NK-92 (cell line): ENCODE data around the gene CCDC34.

Experiments used
- DNase-seq: peaks from one replicate; lab custom pipeline; 2025; ENCODE audit not compliant: unreplicated experiment; lab: John Stamatoyannopoulos, UW

CCDC34 gene

DNA sequence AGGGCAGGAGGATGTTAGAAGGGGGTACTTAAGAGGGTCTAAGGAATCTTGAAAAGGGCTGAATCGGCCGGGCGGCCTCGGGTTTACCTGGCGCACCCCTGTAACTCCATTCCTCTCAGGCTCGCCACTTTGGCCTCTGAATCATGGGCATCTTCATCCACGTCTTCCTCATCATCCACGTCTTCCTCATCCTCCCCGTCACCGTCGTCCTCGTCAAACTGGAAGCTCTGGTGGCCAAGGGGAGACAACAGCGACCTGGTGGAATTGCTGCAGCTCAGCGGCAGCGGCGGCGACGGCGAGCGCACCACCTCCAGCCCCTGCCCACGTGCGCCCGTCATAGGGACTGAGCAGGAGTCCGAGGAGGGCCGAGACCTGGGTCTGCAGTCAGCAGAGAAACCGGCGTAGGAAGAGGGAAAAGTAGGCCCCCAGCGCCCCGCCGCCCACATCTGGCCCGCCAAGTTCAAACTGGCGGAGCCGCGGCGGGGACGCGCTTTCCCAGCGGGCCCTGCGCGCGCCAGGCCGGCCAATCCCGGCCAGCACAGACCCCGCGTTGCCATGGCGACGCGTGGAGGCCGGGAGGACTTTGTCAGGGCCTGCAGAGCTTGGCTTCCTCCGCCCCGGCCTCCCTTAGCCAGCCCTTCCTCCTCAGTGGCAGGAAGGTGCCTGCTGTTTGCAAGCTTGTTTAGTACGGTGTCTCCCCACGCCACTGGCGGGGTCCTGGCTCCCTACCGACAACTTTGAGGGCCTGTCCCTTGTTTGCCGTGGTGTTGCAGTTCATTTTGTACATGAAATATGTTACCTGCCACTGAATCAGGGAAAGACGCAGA, at the start of gene CCDC34:
CCDC34 (minus strand) TSS at position 467 of the 827 bp plus-strand sequence; CDS start at position 446, 21 bp downstream.
- DNase-seq, result no peak

- DNase-seq, result no peak
Observed at GRCh38 chr11:27412192-27412691, 49.2 kb upstream of the CCDC34 start.

DNA sequence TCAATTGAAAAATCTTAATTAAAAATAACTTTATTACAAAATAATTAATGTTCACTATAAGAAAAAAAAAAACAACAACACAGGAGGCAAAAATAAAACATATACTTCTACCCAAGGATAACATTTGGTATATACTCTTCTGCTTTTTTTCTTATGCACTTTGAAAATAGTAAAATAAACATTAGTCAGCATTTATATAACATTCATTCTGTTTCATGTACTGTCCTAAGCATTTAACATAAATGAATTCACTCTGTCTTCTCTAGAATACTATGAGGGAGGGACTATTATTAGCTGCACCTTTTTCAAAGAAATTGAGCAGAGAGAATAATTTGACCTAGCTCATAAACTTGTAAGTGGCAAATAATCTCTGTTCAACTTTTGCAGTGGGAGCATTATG, 48.3 kb upstream of the CCDC34 start:
- no peak for DNase-seq

DNA sequence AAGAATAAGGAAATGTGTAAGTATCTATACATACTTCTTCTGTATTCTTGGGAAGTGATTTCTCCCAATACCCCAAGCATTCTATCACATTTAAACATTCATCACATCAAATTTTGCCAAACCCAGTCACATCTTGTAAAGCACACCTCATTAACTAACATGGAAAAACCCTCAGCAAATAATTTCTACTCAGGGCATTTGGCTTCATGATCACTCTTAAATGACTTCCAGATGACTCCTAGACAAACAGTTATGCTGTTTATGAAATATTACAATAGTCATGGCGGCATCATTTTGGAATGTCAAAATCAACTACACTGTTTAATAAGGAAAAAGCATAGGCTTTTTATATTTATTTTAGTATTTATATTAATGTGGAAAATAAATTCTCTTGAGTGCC, 47.3 kb upstream of the CCDC34 start:
- no peak for DNase-seq

GRCh38 chr11:27409742-27410141, 46.7 kb upstream of the CCDC34 start:
- no peak for DNase-seq

DNA sequence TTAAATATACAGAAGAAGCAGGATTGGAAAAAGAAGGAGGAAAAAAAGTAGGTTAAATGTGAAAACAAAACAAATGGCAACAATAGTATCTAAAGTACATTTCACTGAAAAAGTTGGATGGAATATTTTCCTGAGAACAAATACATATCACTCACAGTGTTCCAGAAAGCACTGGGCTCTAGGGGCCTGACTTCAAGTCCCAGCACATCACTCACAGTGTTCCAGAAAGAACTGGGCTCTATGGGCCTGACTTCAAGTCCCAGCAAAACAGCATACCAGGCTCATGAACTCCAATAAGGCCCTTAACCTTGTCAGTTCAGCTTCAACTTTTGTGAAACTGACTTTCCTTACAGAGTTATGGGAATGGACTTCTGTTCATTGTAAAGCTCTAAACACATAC, 46.0 kb upstream of the CCDC34 start:
- DNase-seq, result no peak

DNA sequence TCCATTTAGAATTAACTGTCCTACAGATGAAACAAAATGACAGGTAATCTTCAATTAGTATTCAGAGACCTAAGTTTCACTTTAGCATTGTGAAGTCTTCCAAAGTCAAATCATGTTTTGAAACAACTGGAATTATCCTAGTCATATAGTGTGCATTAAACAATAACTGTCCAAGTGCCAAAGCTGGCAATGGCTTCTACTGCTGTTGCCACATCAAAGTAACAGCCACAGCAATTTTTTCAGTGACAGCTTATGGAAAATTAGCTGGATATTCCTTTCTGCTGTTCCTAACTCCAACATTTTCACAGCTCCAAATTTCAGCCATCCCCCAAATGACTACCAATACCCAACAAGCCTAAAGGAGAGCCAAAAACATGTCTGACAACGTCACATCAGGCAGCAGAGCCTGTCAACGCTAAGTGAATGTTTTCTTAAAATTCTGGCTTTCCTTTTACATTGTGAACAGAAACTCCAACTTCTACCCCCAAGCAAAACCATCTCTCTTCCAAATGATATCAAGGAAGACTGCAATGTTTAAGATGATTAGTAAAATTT, 45.3 kb upstream of the CCDC34 start:
- DNase-seq, result no peak

DNA sequence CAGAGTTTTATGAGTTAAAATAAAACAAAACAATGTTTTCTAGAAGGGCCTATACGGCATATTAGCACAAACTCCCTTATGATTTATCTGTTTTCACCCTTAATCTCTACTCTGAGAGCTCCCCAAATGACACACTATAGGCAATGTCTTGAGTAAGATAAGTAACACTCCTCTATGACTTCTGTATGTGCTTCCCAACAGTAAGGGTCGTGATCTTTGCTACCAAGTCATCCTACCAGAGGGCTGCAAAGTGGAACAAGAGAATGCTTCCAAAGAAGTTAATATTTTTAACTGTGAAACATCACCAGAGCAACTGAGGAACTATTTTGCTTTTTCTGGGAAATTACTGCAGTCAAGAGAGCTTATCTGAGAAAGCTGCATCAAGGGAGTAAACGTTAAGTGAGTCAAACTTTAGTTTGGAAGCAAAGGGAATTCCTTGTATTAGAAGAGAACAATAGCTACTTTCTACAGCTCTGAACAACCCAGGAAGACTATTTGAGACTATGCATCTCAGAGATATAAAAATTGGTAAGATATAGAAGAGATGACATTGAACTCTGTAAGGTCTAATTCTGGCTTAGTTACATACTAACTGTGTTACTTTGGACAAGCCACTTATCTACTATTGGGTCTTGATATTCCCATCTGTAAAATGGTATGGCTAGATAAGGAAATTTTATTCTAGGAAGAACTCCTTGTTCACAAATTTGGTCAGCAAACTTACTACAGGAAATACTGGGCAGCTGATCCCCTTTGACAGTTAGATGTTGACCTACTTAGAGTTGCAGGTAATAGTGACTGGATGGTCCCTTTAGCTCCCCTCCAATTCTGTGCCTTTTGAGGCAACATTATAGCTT, 43.7 kb upstream of the CCDC34 start:
- DNase-seq, result no peak

- DNase-seq, result no peak
Observed at GRCh38 chr11:27405134-27405533, 42.1 kb upstream of the CCDC34 start.

DNA sequence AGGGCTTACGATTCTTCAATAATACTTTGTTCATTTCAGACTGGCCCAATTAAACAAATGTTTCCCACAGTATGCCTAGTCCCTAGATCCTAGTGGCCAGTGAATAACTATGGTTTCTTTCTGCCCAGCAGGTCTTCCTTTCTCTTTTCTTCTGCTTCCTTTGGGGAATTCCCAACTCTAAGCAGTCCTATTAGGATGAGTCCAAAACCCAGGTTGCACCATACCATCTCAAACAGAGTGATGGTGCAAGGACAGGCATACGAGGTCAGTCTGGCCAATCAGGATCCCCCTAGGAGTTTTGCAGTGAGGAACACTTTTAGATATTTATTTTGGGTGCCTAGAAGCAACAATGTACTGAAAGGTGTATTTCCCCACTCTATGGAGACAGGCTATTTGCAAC, 41.4 kb upstream of the CCDC34 start:
- no peak for DNase-seq

- no peak for DNase-seq
Observed at GRCh38 chr11:27403195-27403594, 40.2 kb upstream of the CCDC34 start.

DNA sequence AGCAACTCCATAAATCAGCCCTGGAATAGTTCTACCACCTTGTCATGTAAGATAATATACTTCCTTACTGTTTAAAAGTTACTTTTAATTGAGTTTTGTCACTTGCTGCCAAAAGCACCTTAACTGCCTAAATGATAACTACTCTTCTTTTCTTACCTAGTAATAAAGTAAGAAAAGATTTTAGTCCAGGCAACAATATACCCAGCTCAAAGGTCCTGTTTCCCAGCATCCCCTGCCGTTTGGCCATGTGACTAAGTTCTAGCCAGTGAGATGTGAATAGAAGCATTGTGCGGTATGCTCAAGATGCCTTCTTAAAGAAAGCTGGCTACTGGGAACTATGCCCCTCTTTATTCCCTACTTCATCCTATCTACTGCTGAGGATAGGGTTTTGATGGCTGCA, 39.4 kb upstream of the CCDC34 start:
- no peak for DNase-seq

DNA sequence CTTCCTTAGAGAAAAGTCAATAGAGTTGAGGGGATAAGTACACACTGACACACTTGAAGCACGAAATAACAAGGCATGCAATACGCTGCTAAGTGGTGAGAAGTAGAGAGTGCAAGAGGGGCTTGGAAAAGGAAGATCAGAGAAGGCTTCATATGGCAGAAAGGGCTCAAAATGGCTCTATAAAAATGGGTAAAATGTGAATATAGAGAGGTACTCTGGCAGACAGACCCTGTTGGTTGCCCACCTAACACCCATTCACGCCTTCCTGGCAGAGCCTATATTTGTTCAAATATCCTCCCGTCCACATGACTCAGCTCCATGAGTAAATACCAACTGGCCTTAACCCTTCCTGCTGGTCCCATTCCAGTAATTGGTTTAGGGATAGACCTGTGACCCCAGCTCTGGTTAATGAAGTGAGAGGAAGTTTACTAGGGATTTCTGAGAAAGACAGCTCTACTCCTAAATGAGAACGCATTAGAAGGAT, 38.9 kb upstream of the CCDC34 start:
- DNase-seq, result no peak

DNA sequence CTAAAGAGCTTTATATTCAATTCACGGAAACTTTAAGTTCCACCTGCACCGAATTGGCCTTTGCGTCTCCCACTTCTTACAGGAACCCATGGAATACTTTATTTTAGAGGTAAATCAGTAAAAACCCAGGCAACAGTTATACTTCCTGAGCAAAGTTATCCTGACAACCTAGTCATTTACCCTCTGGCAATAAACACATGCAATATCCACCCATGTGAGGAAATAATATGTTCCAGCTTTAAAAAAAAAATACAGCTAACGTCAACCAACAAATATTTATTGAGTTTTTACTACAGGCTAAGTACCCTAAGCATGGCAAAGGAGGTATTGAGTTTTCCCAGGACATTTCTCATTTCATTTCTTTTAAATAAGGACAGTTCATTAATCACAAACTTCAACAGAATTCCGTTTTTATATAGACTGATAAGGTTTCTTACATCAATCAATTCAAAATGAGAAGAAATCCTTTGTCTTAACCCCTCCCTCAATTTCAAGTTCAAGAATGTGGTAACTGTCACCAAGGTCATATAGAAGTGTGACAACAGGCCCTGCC, 38.3 kb upstream of the CCDC34 start:
- no peak for DNase-seq

GRCh38 chr11:27398400-27398770, 35.4 kb upstream of the CCDC34 start:
- DNase-seq, result no peak

- no peak for DNase-seq
Observed at GRCh38 chr11:27397624-27398399, 34.8 kb upstream of the CCDC34 start.

DNA sequence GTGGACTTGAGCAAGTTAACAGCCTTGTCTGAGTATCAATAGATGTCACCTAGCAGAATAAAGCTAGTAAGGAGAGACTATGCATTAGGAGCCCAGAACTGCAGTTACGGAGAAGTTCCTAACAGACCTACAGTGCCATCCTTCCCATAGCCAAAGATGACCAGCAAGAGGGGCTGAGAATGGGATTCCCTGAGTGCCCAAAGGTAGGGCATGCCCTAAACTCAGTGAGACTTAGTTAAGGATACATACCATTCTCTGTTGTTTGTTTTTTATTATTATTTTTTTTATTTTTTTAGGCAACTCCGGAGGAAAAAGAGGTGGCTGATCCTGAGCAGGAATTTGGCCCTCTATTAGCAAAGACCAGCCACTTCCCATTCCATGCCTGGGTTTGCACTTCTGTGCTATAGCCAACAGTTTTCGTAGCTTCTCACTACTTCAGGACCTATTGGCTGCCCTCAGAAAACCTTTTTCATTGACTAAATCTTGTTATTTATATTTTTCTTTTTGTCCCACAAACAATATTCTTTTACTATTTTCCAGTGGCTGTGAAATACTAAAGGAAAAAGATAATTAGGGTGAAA, 33.3 kb upstream of the CCDC34 start:
- DNase-seq, result no peak

DNA sequence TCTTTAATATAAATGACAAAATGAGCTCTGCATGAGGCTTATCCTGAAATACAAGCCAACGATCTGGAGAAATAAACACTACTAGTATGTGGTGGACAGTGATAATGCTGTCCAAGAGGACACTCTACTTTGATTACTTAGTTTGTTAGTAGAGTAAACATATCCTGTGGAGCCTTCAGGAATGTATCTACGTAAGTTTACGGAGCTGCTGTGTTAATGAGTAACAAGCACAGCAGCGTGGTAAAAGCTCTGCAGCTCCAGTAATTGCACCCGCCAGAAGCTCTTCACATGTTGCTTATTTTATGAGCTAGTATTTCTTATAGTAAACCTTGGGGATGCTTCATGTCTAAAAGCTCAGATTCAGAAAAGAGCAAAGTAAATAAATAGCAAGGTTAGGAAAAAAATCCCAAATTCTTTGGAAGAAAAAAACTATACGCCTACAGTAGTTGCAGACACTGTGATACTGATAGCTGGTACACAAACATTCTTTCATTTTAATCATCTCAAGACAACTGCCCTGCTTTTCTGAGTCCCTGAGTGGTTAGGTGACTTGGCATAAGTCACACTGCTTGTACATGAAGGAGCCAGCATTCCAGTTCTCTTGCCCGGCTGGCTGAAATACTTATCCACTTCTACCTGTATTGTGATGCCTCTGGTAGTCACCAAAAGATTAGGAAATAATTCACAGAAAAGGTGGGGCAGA, 32.7 kb upstream of the CCDC34 start:
- no peak for DNase-seq

DNA sequence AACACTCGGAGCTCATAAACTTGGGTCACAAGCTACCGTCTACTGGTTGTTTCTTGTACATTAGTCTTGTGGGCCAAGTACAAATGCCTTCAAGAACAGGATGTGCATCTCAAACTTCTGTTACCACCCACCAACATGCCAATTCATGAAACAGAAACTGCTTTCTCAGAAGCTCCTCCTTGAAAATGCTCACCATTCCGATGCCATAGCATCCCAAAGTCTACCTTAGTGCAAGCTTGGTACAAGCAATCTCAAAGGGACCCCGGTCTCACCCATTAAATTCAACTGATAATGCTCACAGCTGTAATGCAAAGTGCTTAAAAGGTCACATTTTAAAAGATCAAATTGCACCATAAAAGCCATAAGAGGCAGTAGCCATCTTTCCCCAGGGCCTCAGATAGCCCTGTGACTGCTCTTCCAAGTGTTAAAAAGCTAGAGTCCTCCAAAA, 31.8 kb upstream of the CCDC34 start:
- no peak for DNase-seq
